GM19238 (cell line): ENCODE data around the gene AGAP4.
"Not testable (repeated sequence)": the region's sequence is repeated elsewhere in the genome, so short reads cannot be mapped to it uniquely, and the experiment has no call there.

Experiments used
- DNase-seq: peaks from one replicate; pipeline ENCODE4 v3.0.0; 2011; ENCODE audit warnings: low spot score; ENCODE audit not compliant: insufficient read length

The AGAP4 gene

GRCh38 chr10:45847400-45847799 lies at the start of gene AGAP4:
AGAP4 (minus strand) TSS chr10:45847500; CDS start chr10:45847347, 153 bp downstream.
- DNase-seq = not testable (repeated sequence)

GRCh38 chr10:45890721-45891120 lies 43.4 kb upstream of the AGAP4 start:
- not testable (repeated sequence) for DNase-seq

GRCh38 chr10:45889539-45890230 lies 42.4 kb upstream of the AGAP4 start:
- DNase-seq = not testable (repeated sequence)

GRCh38 chr10:45882880-45883279 lies 35.6 kb upstream of the AGAP4 start:
- not testable (repeated sequence) for DNase-seq

GRCh38 chr10:45865404-45865803 lies 18.1 kb upstream of the AGAP4 start:
- DNase-seq = not testable (repeated sequence)

DNA sequence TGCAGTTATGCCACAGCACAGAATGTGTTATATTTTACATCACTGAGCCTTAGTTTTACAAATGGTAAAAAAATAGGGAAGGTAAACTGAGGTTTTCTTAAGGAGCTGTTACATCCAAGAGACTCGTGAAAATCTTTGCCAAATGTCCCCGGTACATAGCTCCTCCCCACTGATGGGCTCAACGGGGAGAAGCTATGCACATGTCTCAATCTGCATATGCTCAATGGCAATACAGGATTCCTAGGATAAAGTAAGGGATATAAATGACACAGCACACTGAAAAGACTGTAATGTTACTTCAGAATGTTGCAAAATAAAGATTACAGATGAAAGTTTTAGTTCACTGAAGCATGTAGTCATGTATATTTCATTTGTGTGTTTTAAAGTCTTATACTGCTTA lies 17.0 kb upstream of the AGAP4 start:
- DNase-seq = not testable (repeated sequence)

DNA sequence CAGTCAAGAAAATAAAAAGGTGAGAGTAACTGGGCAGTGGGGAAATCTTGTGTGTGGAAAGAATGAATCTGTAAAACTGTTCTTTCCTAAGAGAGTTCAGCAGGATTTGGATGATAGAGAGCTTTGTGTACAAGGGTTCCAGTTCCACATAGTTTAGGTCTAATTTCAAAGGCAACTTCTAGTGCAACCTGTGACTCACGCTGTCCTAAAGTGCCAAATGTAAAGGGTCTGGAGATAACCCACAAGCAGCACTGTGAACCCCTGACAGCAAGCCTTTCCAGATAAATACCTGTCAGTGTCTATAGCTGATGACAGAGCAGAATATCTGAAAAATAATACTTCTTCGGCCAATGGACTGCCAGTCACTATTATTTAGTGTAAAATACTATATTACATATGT lies 16.3 kb upstream of the AGAP4 start:
- not testable (repeated sequence) for DNase-seq

DNA sequence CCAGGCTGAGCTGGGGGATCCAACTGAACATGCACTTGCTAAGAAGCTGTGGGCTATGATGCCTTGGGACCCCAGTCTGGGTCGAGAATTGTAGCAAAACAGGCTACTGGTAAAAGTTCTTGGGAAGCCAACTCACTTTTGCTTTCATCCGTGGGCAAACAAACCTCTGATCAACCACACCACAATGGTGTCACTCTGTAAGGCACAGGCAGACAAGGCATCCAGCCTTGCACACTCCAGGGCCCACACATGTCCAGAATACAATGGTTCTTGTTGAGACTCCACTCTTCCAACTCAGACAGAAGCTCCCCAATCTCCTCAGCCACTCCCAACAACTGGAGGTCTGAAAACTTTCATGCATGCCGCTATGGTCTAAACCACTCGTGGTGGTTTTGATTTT lies 10.6 kb upstream of the AGAP4 start:
- DNase-seq = not testable (repeated sequence)

DNA sequence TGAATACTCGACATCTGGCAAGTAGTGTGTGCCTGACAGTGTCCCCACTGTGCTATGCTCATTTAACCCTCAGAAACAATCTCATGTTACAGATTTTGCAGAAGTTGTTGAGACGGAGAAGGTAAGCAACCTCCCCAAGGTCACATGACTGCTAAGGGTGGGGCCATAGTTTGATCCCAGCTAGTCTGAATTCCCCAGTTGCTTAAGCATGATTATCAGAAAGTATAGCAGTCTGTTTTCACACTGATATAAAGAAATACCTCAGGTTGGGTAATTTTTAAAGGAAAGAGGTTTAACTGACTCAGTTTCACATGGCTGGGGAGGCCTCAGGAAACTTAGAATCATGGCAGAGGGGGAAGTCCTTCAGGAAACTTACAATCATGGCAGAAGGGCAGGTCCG lies 1.2 kb upstream of the AGAP4 start:
- not testable (repeated sequence) for DNase-seq

DNA sequence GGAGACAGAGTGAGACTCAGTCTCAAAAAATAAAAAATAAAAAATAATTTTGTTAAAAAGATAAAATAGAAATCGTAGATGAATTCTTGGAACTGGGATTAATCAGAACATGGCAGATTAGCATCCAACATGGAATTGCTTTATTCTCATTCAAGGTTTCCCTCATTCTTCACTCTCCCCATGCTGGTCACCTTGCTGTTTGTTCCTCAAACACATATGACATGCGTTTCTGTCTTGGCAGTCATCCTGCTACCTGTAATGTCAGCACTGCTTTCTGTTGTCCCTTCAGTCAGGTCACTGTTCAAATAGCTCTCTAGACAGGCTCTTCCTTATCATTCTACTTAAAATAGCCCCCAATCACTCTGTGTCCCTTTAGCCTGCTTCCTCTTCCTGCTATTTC lies 24.4 kb downstream of the AGAP4 start:
- DNase-seq = not testable (repeated sequence)

DNA sequence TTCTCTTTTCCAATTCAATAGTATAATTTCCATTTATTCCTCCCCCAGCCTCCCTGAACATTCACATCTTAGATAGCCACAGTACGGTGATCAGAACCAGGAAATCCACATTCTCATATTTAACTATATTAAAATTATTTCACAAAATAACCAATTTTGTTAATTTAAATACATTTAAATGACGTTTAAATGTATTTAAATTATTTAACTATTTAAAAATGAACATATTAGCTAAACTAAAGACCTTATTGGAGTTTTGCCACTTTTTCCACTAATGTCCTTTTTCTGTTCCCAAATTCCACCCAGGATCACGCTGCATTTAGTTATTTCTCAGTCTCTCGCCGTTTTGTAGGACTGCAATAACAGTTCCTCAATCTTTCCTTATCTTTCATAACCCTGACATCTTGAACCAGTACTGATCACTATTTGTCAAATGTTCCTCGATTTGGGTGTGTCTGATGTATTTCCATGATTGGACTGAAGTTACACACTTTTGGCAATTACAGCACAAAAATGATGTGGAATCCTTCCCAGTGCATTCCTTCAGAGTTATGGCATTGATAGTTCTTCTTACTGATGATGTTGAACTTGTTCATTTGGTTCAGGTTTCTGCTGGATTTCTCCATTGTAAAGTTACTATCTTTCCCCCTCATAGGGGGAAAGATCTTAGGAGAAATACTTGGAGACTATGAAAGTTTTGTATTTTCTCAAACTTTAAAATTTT lies 27.0 kb downstream of the AGAP4 start:
- not testable (repeated sequence) for DNase-seq

- no peak for DNase-seq
Observed at GRCh38 chr10:45819552-45819951, 27.7 kb downstream of the AGAP4 start.

DNA sequence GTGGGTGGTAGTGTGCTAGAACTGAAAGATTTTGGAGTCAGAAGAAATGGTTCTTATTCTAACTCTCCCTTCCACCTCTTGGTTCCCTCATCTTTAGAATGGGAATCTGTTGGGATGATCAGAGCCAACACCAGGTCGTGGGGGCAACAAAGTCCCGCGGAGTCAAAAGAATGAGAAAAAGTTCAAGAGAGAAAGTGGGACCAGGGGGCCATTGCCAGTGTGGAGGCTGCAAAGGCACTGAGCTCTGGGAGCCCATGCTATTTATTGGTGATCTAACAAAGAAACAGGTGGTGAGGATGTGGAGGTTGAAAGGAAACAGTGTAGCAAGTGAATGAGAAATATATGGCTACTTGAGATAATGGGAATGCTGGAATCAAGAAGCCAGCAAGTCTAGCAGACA lies 29.4 kb downstream of the AGAP4 start:
- no peak for DNase-seq

DNA sequence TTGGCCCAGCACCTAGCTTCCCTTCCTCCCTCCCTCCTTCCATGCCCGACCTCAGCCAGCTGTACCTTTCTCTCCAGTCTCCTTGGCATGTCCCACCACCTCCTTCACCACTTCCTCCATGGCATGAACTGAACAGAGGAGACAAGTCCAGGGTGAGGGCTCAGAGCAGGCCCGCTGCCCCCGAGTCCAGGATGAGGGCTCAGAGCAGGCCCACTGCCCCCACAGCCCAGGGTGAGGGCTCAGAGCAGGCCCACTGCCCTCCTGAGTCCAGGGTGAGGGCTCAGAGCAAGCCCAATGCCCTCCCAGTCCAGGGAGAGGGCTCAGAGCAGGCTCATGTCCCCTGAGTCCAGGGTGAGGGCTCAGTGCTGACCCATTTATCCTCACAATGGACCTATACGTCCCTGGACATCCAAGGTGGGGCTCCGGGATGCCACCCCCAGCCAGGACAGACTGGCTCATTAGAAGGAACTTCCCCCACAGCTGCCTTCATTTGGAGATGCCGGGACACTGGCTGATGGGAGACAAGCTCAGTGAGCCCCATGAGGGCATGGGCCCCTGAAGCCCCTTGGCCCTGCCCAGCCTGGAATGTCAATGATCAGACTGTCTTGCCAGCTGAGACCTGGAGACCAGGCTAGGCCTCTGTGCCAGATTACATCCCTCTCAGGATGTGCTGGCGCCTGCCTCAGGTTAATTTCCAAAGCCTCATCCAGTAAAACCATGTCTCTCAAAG lies 30.0 kb downstream of the AGAP4 start:
- DNase-seq = no peak

DNA sequence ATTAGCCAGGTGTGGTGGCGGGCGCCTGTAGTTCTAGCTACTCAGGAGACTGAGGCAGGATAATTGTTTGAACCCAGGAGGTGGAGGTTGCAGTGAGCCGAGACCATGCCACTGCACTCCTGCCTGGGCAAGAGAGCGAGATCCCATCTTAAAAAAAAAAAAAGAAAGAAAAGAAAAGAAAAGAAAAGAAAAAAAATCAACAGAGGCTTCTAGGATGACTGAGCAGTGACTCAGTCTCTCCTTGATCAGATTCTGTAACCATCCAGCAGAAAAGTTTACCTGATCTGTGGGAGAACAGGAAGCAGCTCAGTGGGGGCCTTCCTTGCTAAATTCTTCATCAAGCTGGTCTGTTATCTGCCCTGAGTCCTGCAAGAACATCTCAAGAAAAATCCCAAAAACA lies 33.2 kb downstream of the AGAP4 start:
- DNase-seq = not testable (repeated sequence)

DNA sequence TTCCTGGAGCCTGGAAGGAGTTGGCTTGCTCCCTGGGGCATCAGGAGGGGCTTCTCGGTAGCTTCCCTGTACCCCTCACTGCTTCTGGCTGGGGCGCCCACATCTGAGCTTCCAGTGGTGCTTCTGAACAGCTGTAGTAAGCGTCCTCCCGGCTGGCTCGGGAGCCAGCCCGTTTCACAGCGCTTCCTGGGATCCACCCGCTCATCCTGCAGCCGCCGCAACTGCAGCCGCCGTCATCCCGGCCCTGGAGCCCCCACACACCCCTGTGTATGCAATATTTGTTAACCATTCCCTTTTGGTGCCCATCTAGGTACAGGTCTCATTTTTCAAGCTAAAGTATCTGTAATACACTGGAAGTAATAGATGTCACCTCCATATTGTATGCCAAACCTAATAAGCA lies 34.3 kb downstream of the AGAP4 start:
- DNase-seq = not testable (repeated sequence)

DNA sequence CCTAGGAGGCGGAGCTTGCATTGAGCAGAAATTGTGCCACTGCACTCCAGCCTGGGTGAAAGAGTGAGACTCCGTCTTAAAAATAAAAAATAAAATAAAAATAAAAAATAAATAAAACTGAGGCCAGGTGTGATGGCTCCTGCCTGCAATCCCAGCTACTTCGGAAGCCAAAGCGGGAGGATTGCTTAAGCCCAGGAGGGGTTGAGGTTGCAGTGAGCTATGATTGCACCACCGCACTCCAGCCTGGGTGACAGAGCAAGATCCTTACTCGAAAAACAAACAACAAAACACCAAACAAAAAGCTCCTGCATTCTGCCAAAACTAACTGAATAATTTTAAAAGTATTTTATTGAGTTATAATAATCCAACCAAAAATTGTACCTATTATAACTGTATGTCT lies 36.2 kb downstream of the AGAP4 start:
- no peak for DNase-seq

- DNase-seq = no peak
Observed at GRCh38 chr10:45809837-45810236, 37.5 kb downstream of the AGAP4 start.

GRCh38 chr10:45804996-45805395 lies 42.3 kb downstream of the AGAP4 start:
- not testable (repeated sequence) for DNase-seq

GRCh38 chr10:45803060-45804010 lies 44.0 kb downstream of the AGAP4 start:
- DNase-seq = not testable (repeated sequence)

DNA sequence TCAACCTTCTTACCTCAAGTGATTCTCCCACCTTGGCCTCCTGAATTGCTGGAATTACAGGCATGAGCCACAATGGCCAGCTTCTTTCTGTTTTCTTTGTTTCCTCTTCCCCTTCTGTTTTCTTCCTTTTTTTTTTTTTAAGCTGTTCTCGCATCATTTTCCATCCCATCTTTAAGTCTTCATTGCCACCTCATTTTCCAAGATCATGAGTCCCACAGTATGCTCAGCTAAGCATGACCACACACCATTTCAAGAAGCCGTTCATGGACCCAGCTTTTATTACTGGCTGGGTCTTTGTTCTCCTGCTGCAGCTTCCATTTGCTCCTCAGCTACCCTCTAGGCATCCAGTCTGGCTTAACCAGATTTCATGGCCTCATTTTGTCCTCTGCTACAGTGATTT lies 52.5 kb downstream of the AGAP4 start:
- DNase-seq = not testable (repeated sequence)
